A549 treated with AZD2906 at 1 μM for 4 hours (cell line): ENCODE data around the gene ANKRD26. TPM values are rescaled to one million over a fixed set of nuclear protein-coding genes. Genes with fewer than 3 reads are reported as not detected.

ENCODE experiments used
- total RNA-seq: library from RNA; stranded (reverse); fragments of 200-300 nt; extraction: Qiagen RNA extraction; gene quantifications from 5 replicates; pipeline ENCODE4 v1.2.3, GENCODE V29; 2022

The ANKRD26 gene
- total RNA-seq, result 1.9 to 3.2 TPM (median 2.3 TPM) in 5 replicates

DNA sequence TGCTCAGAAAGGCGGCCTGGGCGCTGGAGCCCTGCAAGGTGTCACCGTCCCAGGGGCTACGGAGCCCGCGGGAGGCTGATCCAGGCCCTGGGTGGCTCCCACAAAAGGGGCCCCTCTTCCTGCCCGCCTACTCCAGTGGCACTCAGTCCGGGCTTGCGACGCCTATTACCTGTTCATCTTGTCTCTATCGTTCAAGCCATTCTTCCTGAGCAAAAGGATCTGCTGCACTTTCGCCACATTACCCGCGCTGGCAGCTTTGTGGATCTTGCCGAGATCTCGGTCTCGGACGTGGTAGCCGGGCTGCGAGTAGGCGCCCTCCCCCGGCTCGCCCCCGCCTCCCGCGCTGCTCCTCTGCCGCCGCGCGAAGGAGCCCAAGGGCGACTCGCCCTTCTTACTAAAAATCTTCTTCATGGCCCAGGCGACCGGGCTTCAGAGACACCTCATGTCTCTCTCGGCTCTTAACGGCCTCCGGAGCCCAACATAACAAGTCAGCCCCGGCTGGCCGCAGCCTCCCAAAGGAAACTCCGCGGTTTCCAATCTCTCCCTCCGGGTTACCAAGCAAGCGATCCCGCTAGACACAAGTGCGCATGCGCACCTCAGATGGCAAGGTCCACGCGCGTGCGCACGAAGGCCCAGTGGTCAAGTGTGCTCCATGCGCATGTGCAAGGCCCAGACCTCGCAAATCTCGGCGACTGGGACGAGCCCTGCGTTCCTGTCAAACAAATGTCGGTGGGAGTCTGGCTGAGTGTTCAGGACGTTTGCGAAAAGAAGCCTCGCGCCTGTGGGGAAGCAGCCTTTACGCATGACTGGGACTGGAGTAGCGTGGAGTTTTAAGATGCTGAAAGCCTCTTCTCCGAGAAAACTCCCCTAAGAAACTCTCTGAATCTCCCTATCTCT, at the start of gene ANKRD26:
Gene ANKRD26 (minus strand): TSS at position 579 of the 897 bp plus-strand sequence. CDS start 168 bp downstream, at position 411.

Other genes starting within 250 kb of the ANKRD26 start
- gene ABI1, start 239.5 kb downstream of the ANKRD26 start, total RNA-seq, result 47.9 to 54.6 TPM (median 50.7 TPM) in 5 replicates
- 81.2 to 108 TPM (median 87.9 TPM) in 5 replicates for gene YME1L1, start 53.9 kb upstream of the ANKRD26 start, total RNA-seq
- gene MASTL, start 54.9 kb upstream of the ANKRD26 start, total RNA-seq, result 16.1 to 22.3 TPM (median 18.6 TPM) in 5 replicates
- gene ACBD5, start 140.3 kb upstream of the ANKRD26 start, total RNA-seq, result 21.4 to 32.2 TPM (median 24.3 TPM) in 5 replicates